CD4-positive, alpha-beta memory T cell (primary cell): ENCODE results near the gene CDC34. TPM values are rescaled to one million over a fixed set of nuclear protein-coding genes. Genes with fewer than 3 reads are reported as not detected.

Experiments
- CTCF ChIA-PET: fragments of 350-600 bp; sonication (Branson Sonifier 250); formaldehyde crosslinking; loops from one replicate; lab custom pipeline; 2021; ENCODE audit warnings: inconsistent platforms; ENCODE audit not compliant: partially characterized antibody; lab: Charles Lee
- POLR2A ChIA-PET: fragments of 350-600 bp; sonication (Branson Sonifier 250); formaldehyde crosslinking; loops from one replicate; lab custom pipeline; 2021; ENCODE audit not compliant: partially characterized antibody; lab: Charles Lee
- DNase-seq, 5 donors: peaks; one replicate each; pipeline versions ENCODE4 v3.0.0 to v3.0.0-alpha.2; 2020 to 2022; ENCODE audit warnings: mixed read lengths in 1 of 5
- H3K27ac ChIP-seq: one replicate; pipeline ENCODE4 v1.7.0; 2013; ENCODE audit warnings: low read depth, low read length
- H3K27me3 ChIP-seq: 2 replicates; pipeline ENCODE4 v1.7.0; 2013; ENCODE audit warnings: mild to moderate bottlenecking, low read length, moderate library complexity; ENCODE audit not compliant: insufficient read depth
- H3K36me3 ChIP-seq: 2 replicates; pipeline ENCODE4 v1.7.0; 2013; ENCODE audit warnings: mild to moderate bottlenecking, low read length, moderate library complexity; ENCODE audit not compliant: insufficient read depth
- H3K4me1 ChIP-seq: 2 replicates; pipeline ENCODE4 v1.7.0; 2013; ENCODE audit warnings: mild to moderate bottlenecking, low read length, moderate library complexity; ENCODE audit not compliant: insufficient read depth
- H3K4me3 ChIP-seq, 2 donors: one replicate each; pipeline ENCODE4 v1.7.0; 2013; ENCODE audit warnings: low read length in 2 of 2, mild to moderate bottlenecking in 1 of 2
- H3K9me3 ChIP-seq, 2 donors: one replicate each; pipeline ENCODE4 v1.7.0; 2013; ENCODE audit warnings: low read length in 2 of 2, control low read depth in 1 of 2; ENCODE audit not compliant: control insufficient read depth in 1 of 2
- H3K27ac Mint-ChIP-seq, 7 donors: one replicate each; pipeline ENCODE4 v1.8.0; 2020 to 2021; ENCODE audit warnings: mixed read lengths in 7 of 7, mild to moderate bottlenecking in 6 of 7, inconsistent platforms in 3 of 7, moderate library complexity in 3 of 7
- H3K27me3 Mint-ChIP-seq, 2 donors: one replicate each; pipeline ENCODE4 v1.8.0; 2020 to 2021; ENCODE audit warnings: mixed read lengths in 2 of 2
- H3K36me3 Mint-ChIP-seq, 2 donors: one replicate each; pipeline ENCODE4 v1.8.0; 2020 to 2021; ENCODE audit warnings: mixed read lengths in 2 of 2, inconsistent platforms in 1 of 2, mild to moderate bottlenecking in 1 of 2
- H3K4me1 Mint-ChIP-seq, 4 donors: one replicate each; pipeline ENCODE4 v1.8.0; 2020 to 2021; ENCODE audit warnings: mixed read lengths in 4 of 4, mild to moderate bottlenecking in 1 of 4
- H3K4me3 Mint-ChIP-seq, 8 donors: one replicate each; pipeline ENCODE4 v1.8.0; 2020 to 2021; ENCODE audit warnings: mixed read lengths in 8 of 8, mild to moderate bottlenecking in 7 of 8, moderate library complexity in 6 of 8, inconsistent platforms in 3 of 8
- H3K9me3 Mint-ChIP-seq, 8 donors: one replicate each; pipeline ENCODE4 v1.8.0; 2020 to 2021; ENCODE audit warnings: mixed read lengths in 8 of 8, mild to moderate bottlenecking in 5 of 8, inconsistent platforms in 3 of 8, moderate library complexity in 1 of 8
- intact Hi-C: fragments of 100-400 bp; cut with micrococcal nuclease; formaldehyde crosslinking; loops from one replicate; pipeline ENCODE4 v1.15.1; 2023
- polyA plus RNA-seq, 2 donors: library from polyadenylated mRNA; unstranded; fragments of 300-500 nt; fragmentation: Illumina TruSeq; gene quantifications; one replicate each; pipeline ENCODE4 v1.2.3, GENCODE V29; 2021
- total RNA-seq, 2 experiments: library from RNA; stranded (reverse); gene quantifications; one replicate each; pipeline ENCODE4 v1.2.3, GENCODE V29; 2021

The CDC34 gene
- total and polyA plus RNA-seq, 4 experiments from 2014 or later, result 26.7 to 46.6 (median 44.2) TPM

GRCh38 chr19:532561-533363, 1.2 kb downstream of the CDC34 start:
- ChIA-PET CTCF (interaction anchor here (0.6 to 5.7 kb wide), 8 partner anchors 9 to 57 kb away, joined by 3 to 48 read pairs (median 4); partner anchors contain the start of gene TPGS1), POLR2A (interaction anchor here (1.0 to 6.5 kb wide), 12 partner anchors 11 to 148 kb away, joined by 3 to 111 read pairs (median 6); partner anchors contain the start of genes BSG, GZMM and TPGS1)
- Histone ChIP-seq H3K27ac (peak overlapping the region; percentile 67), H3K36me3 (peaks cover 18% of the 10 kb centered on the region), H3K4me1 (peaks cover 27% of the 10 kb centered on the region), H3K4me3 (peak overlapping the region; percentile 66 to 81), H3K9me3 (no peaks in the 10 kb centered on the region), H3K27me3 (no peaks in the 10 kb centered on the region)
- H3K36me3 Mint-ChIP-seq, result peaks cover 0 to 4% of the 10 kb centered on the region in 2 donors
- H3K27me3 Mint-ChIP-seq, result no peaks in the 10 kb centered on the region
- intact Hi-C loops, result loop anchor here (5.0 kb wide), 1 partner anchor 80 kb away; no protein-coding TSS in a partner anchor
- H3K27ac Mint-ChIP-seq, result peak overlapping the region; percentile 81 to 95 (median 90)
- peaks cover 6 to 24% (median 10%) of the 10 kb centered on the region in 4 donors for H3K4me1 Mint-ChIP-seq
- peak; percentile 40 to 58 (median 54) for DNase-seq
- no peaks in the 10 kb centered on the region for H3K9me3 Mint-ChIP-seq
- H3K4me3 Mint-ChIP-seq, result peak overlapping the region; percentile 80 to 92 (median 88)

- H3K36me3 ChIP-seq, result peaks cover 22% of the 10 kb centered on the region
- Mint-ChIP-seq H3K27ac (peak overlapping the region in 6 of 7 donors; percentile 22 to 82 (median 36)), H3K4me1 (peaks cover 8 to 24% (median 14%) of the 10 kb centered on the region in 4 donors), H3K36me3 (peaks cover 7 to 11% of the 10 kb centered on the region in 2 donors), H3K27me3 (no peaks in the 10 kb centered on the region), H3K9me3 (no peaks in the 10 kb centered on the region), H3K4me3 (peak overlapping the region; percentile 20 to 92 (median 88))
- peaks cover 27% of the 10 kb centered on the region for H3K4me1 ChIP-seq
- peak overlapping the region; percentile 66 to 81 for H3K4me3 ChIP-seq
- DNase-seq, result no peak
- intact Hi-C loops, result loop anchor here (5.0 kb wide), 1 partner anchor 79 kb away; no protein-coding TSS in a partner anchor
- peak overlapping the region; percentile 67 for H3K27ac ChIP-seq
- no peaks in the 10 kb centered on the region for H3K27me3 ChIP-seq
- CTCF ChIA-PET, result interaction anchor here (0.9 to 5.7 kb wide), 4 partner anchors 11 to 28 kb away, joined by 3 to 48 read pairs (median 16); partner anchors contain the start of gene TPGS1
- POLR2A ChIA-PET, result interaction anchor here (2.2 to 6.5 kb wide), 5 partner anchors 10 to 38 kb away, joined by 14 to 111 read pairs (median 40); partner anchors contain the start of genes BSG, GZMM and TPGS1
- H3K9me3 ChIP-seq, result no peaks in the 10 kb centered on the region
Observed at GRCh38 chr19:533364-534058, 2.0 kb downstream of the CDC34 start.

GRCh38 chr19:534088-534487, 2.5 kb downstream of the CDC34 start:
- Mint-ChIP-seq H3K27me3 (no peaks in the 10 kb centered on the region), H3K9me3 (no peaks in the 10 kb centered on the region), H3K4me3 (peak overlapping the region in 6 of 8 donors; percentile 20 to 88 (median 38)), H3K4me1 (peaks cover 8 to 24% (median 14%) of the 10 kb centered on the region in 4 donors), H3K36me3 (peaks cover 8 to 12% of the 10 kb centered on the region in 2 donors), H3K27ac (peak overlapping the region in 1 of 7 donors; percentile 46)
- Histone ChIP-seq H3K4me1 (peaks cover 27% of the 10 kb centered on the region), H3K36me3 (peaks cover 26% of the 10 kb centered on the region), H3K9me3 (no peaks in the 10 kb centered on the region), H3K4me3 (no peak overlapping the region), H3K27me3 (no peaks in the 10 kb centered on the region), H3K27ac (peak overlapping the region; percentile 67)
- no peak for DNase-seq
- CTCF ChIA-PET, result no interaction called here
- POLR2A ChIA-PET, result interaction anchor here (5.0 kb wide), 1 partner anchor 10 kb away, joined by 52 read pairs; the partner anchor contains the start of gene GZMM
- intact Hi-C loops, result loop anchor here (5.0 kb wide), 1 partner anchor 78 kb away; no protein-coding TSS in a partner anchor

GRCh38 chr19:535017-535835, 3.7 kb downstream of the CDC34 start:
- H3K36me3 ChIP-seq, result peaks cover 26% of the 10 kb centered on the region
- Mint-ChIP-seq H3K27ac (peak overlapping the region in 5 of 7 donors; percentile 24 to 72 (median 55)), H3K9me3 (no peaks in the 10 kb centered on the region), H3K27me3 (no peaks in the 10 kb centered on the region), H3K4me3 (peak overlapping the region in 2 of 8 donors; percentile 36 to 83), H3K4me1 (peaks cover 6 to 21% (median 14%) of the 10 kb centered on the region in 4 donors), H3K36me3 (peaks cover 8 to 13% of the 10 kb centered on the region in 2 donors)
- POLR2A ChIA-PET, result no interaction called here
- no peaks in the 10 kb centered on the region for H3K9me3 ChIP-seq
- no peaks in the 10 kb centered on the region for H3K27me3 ChIP-seq
- no peak overlapping the region for H3K4me3 ChIP-seq
- CTCF ChIA-PET, result no interaction called here
- peaks cover 27% of the 10 kb centered on the region for H3K4me1 ChIP-seq
- H3K27ac ChIP-seq, result peak overlapping the region; percentile 9
- DNase-seq, result no peak
- intact Hi-C loops, result no loop called here

GRCh38 chr19:536031-536880, 4.7 kb downstream of the CDC34 start:
- no peak for DNase-seq
- Mint-ChIP-seq H3K27ac (peak overlapping the region in 2 of 7 donors; percentile 68 to 87), H3K4me3 (no peak overlapping the region), H3K36me3 (peaks cover 8 to 13% of the 10 kb centered on the region in 2 donors), H3K9me3 (no peaks in the 10 kb centered on the region), H3K4me1 (peaks cover 6 to 20% (median 14%) of the 10 kb centered on the region in 4 donors), H3K27me3 (no peaks in the 10 kb centered on the region)
- POLR2A ChIA-PET, result no interaction called here
- Histone ChIP-seq H3K27ac (no peak overlapping the region), H3K9me3 (no peaks in the 10 kb centered on the region), H3K36me3 (peaks cover 26% of the 10 kb centered on the region), H3K4me3 (no peak overlapping the region), H3K4me1 (peaks cover 21% of the 10 kb centered on the region), H3K27me3 (no peaks in the 10 kb centered on the region)
- intact Hi-C loops, result no loop called here
- CTCF ChIA-PET, result no interaction called here

- no peak for DNase-seq
- H3K27ac Mint-ChIP-seq, result no peak overlapping the region
- H3K27me3 Mint-ChIP-seq, result no peaks in the 10 kb centered on the region
- Histone ChIP-seq H3K27ac (no peak overlapping the region), H3K4me1 (peaks cover 21% of the 10 kb centered on the region), H3K9me3 (no peaks in the 10 kb centered on the region), H3K4me3 (no peak overlapping the region), H3K36me3 (peaks cover 26% of the 10 kb centered on the region), H3K27me3 (no peaks in the 10 kb centered on the region)
- peaks cover 8 to 13% of the 10 kb centered on the region in 2 donors for H3K36me3 Mint-ChIP-seq
- intact Hi-C loops, result no loop called here
- POLR2A ChIA-PET, result no interaction called here
- CTCF ChIA-PET, result no interaction called here
- H3K9me3 Mint-ChIP-seq, result no peaks in the 10 kb centered on the region
- H3K4me3 Mint-ChIP-seq, result no peak overlapping the region
- peaks cover 6 to 20% (median 14%) of the 10 kb centered on the region in 4 donors for H3K4me1 Mint-ChIP-seq
Observed at GRCh38 chr19:536881-537404, 5.4 kb downstream of the CDC34 start.
